Kidney (tissue), 14 donors: ENCODE results near the gene OFD1. TPM values are rescaled to one million over a fixed set of nuclear protein-coding genes. Genes with fewer than 3 reads are reported as not detected.
A peak's percentile ranks its signal among the peaks of the same experiment; 100 is the strongest.

Experiments used
- DNase-seq, 5 donors: peaks; one replicate each; pipeline ENCODE4 v3.0.0-alpha.2; 2013 to 2020
- FAIRE-seq: peaks from 2 replicates; lab custom pipeline; 2012; peaks lifted over from hg19 to GRCh38; lab: Jason Lieb, UNC
- H3K27ac ChIP-seq, 2 donors: one replicate each; pipeline ENCODE4 v1.7.0; 2013; ENCODE audit warnings: low read depth in 2 of 2, low read length in 2 of 2, inconsistent platforms in 1 of 2
- H3K27me3 ChIP-seq: one replicate; pipeline ENCODE4 v1.7.1; 2013; ENCODE audit warnings: low read length, inconsistent platforms; ENCODE audit not compliant: control insufficient read depth, insufficient read depth
- H3K36me3 ChIP-seq, 3 donors: one replicate each; pipeline versions ENCODE4 v1.7.0 to v1.7.1; 2013; ENCODE audit warnings: low read length in 3 of 3, control low read depth in 1 of 3, inconsistent platforms in 1 of 3; ENCODE audit not compliant: insufficient read depth in 3 of 3, control insufficient read depth in 2 of 3
- H3K4me1 ChIP-seq, 3 donors: one replicate each; pipeline versions ENCODE4 v1.7.0 to v1.7.1; 2013; ENCODE audit warnings: low read length in 3 of 3, inconsistent platforms in 1 of 3, low read depth in 1 of 3; ENCODE audit not compliant: control insufficient read depth in 2 of 3, insufficient read depth in 2 of 3
- H3K4me3 ChIP-seq, 3 donors: one replicate each; pipeline versions ENCODE4 v1.7.0 to v1.8.1; 2013; ENCODE audit warnings: low read length in 3 of 3, control low read depth in 1 of 3, inconsistent platforms in 1 of 3
- H3K9ac ChIP-seq, 3 donors: one replicate each; pipeline versions ENCODE4 v1.7.0 to v1.7.1; 2013; ENCODE audit warnings: low read length in 3 of 3, control low read depth in 1 of 3, inconsistent platforms in 1 of 3
- H3K9me3 ChIP-seq, 3 donors: one replicate each; pipeline versions ENCODE4 v1.7.0 to v1.7.1; 2013; ENCODE audit warnings: low read length in 3 of 3, control low read depth in 1 of 3, inconsistent platforms in 1 of 3; ENCODE audit not compliant: control insufficient read depth in 2 of 3, insufficient read depth in 1 of 3
- intact Hi-C: fragments of 100-400 bp; cut with DNase I; formaldehyde crosslinking; loops from one replicate; pipeline ENCODE4 v1.11.1; 2022
- polyA plus RNA-seq: library from polyadenylated mRNA; stranded (reverse); fragments of 350-450 nt; fragmentation: Illumina TruSeq; extraction: RNeasy Lipid Tissue Mini Kit (QIAGEN cat#74804); gene quantifications from one replicate; pipeline ENCODE4 v1.2.3, GENCODE V29; 2014; ENCODE audit warnings: low read depth, low replicate concordance; ENCODE audit not compliant: insufficient read depth
- total RNA-seq: library from RNA; stranded (reverse); fragmentation: NEBNext Ultra II Directional; extraction: Animal tissue kit (Norgen Biotek cat#: 25700); gene quantifications from one replicate; pipeline ENCODE4 v1.2.1, GENCODE V29; 2021
- TF ChIP-seq, protein P1 (sequence below): IDR thresholded peaks from 3 replicates; pipeline ENCODE4 v1.5.1; 2012; ENCODE audit warnings: mild to moderate bottlenecking, moderate library complexity, borderline replicate concordance; ENCODE audit not compliant: insufficient read depth; ENCODE audit errors: extremely low read depth
- donor health status: control.
- donor health status: control.
- donor health status: control.
- donor health status: control.
- donor health status: control.
- donor health status: DM: yes; HTN: yes; CAD: no.
- donor health status: Normal renal cell carcinoma (clear cell type).

Gene OFD1
- total and polyA plus RNA-seq, 2 donors from 2014 or later, result 20.6 to 42.0 TPM

GRCh38 chrX:13776387-13776786 is 41.8 kb downstream of the OFD1 start:
- no peak overlapping the region for H3K27ac ChIP-seq
- DNase-seq, result no peak
- FAIRE-seq, result no peak
- TF ChIP-seq, protein P1, sequence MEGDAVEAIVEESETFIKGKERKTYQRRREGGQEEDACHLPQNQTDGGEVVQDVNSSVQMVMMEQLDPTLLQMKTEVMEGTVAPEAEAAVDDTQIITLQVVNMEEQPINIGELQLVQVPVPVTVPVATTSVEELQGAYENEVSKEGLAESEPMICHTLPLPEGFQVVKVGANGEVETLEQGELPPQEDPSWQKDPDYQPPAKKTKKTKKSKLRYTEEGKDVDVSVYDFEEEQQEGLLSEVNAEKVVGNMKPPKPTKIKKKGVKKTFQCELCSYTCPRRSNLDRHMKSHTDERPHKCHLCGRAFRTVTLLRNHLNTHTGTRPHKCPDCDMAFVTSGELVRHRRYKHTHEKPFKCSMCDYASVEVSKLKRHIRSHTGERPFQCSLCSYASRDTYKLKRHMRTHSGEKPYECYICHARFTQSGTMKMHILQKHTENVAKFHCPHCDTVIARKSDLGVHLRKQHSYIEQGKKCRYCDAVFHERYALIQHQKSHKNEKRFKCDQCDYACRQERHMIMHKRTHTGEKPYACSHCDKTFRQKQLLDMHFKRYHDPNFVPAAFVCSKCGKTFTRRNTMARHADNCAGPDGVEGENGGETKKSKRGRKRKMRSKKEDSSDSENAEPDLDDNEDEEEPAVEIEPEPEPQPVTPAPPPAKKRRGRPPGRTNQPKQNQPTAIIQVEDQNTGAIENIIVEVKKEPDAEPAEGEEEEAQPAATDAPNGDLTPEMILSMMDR, result no peak
- H3K4me3 ChIP-seq, result no peak overlapping the region
- H3K27me3 ChIP-seq, result no peaks in the 10 kb centered on the region
- no peak overlapping the region for H3K9ac ChIP-seq
- H3K4me1 ChIP-seq, result no peaks in the 10 kb centered on the region
- intact Hi-C loops, result no loop called here
- H3K36me3 ChIP-seq, result peaks cover 0 to 11% (median 5%) of the 10 kb centered on the region in 3 donors
- H3K9me3 ChIP-seq, result no peaks in the 10 kb centered on the region

DNA sequence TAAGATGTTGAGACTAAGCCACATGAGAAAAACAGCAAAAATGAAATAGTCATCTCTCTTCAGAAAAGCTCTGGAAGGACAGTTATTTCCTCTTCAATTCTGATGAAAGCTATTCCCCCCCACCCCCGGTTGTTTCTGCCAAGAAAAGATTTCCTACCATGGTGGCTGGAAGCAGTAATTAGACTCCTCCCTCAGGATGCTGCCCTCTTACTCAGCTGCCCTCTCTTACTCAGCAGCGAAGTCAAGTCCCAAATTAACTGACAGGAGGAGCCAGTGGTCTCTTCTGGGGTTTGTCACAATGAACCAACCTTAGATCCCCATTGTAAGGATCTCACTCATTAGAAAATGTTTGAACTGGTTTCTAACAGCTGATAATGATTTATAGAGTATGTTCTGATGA is 44.4 kb downstream of the OFD1 start:
- Histone ChIP-seq H3K4me1 (no peaks in the 10 kb centered on the region), H3K9ac (no peak overlapping the region), H3K27me3 (no peaks in the 10 kb centered on the region), H3K4me3 (no peak overlapping the region), H3K27ac (no peak overlapping the region), H3K36me3 (peaks cover 0 to 6% (median 5%) of the 10 kb centered on the region in 3 donors), H3K9me3 (no peaks in the 10 kb centered on the region)
- TF ChIP-seq, protein P1, result no peak
- intact Hi-C loops, result no loop called here
- FAIRE-seq (peak; percentile 51), DNase-seq (no peak)

GRCh38 chrX:13780868-13781427 is 46.4 kb downstream of the OFD1 start:
- no peaks in the 10 kb centered on the region for H3K27me3 ChIP-seq
- no peak overlapping the region for H3K9ac ChIP-seq
- H3K9me3 ChIP-seq, result no peaks in the 10 kb centered on the region
- TF ChIP-seq, protein P1, result no peak
- no peak overlapping the region for H3K4me3 ChIP-seq
- no peaks in the 10 kb centered on the region for H3K4me1 ChIP-seq
- intact Hi-C loops, result no loop called here
- H3K36me3 ChIP-seq, result peaks cover 0 to under 1% (median under 1%) of the 10 kb centered on the region in 3 donors
- DNase-seq (no peak), FAIRE-seq (no peak)
- H3K27ac ChIP-seq, result no peak overlapping the region

DNA sequence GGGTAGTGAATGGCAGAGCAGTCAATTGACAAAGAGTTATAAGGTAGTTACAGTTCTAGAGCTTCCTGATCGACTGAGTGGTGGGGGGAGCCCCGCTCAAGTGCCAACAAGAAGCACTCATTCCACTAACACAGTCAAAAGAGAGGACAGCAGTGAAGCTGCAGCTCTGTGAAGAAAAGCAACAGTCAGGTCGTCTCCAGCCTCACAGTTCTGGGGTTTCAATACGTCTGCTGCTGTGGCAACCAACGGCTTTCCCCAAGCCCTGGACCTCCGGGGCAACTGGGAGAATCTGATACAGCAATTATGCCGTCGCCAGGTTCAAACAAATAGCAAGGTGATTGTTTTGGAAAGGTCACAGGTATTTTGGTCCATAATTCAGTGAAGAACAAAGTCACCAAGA is 51.5 kb downstream of the OFD1 start:
- TF ChIP-seq, protein P1, result no peak
- DNase-seq (peak in 1 of 5 donors; percentile 18), FAIRE-seq (no peak)
- intact Hi-C loops, result no loop called here
- Histone ChIP-seq H3K9ac (no peak overlapping the region), H3K27ac (no peak overlapping the region), H3K4me3 (no peak overlapping the region), H3K27me3 (peaks cover 2% of the 10 kb centered on the region), H3K36me3 (no peaks in the 10 kb centered on the region), H3K9me3 (no peaks in the 10 kb centered on the region), H3K4me1 (no peaks in the 10 kb centered on the region)
